SK-N-SH (cell line): Measurements from ENCODE around the gene UST.

ENCODE experiments used
- CTCF ChIP-seq: fragments of 200-600 bp; sonication (generic); IDR thresholded peaks from 2 replicates; pipeline ENCODE4 v1.6.1; 2017; ENCODE audit warnings: antibody characterized with exemption, mild to moderate bottlenecking, moderate library complexity
- POLR2AphosphoS5 ChIP-seq: IDR thresholded peaks from 2 replicates; pipeline ENCODE4 v1.6.1; 2012; ENCODE audit warnings: low read depth, low read length
- REST ChIP-seq: IDR thresholded peaks from 2 replicates; pipeline ENCODE4 v1.6.1; 2012; ENCODE audit warnings: mild to moderate bottlenecking, low read depth, low read length, moderate library complexity
- RFX5 ChIP-seq: IDR thresholded peaks from 2 replicates; pipeline ENCODE4 v1.6.1; 2012; ENCODE audit warnings: mild to moderate bottlenecking, improper control_type of control experiment, low read length
- SIN3A ChIP-seq: IDR thresholded peaks from 2 replicates; pipeline ENCODE4 v1.6.1; 2012; ENCODE audit warnings: low read depth, mild to moderate bottlenecking, low read length, moderate library complexity, borderline replicate concordance
- TCF12 ChIP-seq: IDR thresholded peaks from 2 replicates; pipeline ENCODE4 v1.4.0; 2012
- USF2 ChIP-seq: fragments of 150-350 bp; IDR thresholded peaks from 2 replicates; pipeline ENCODE4 v1.6.1; 2017; ENCODE audit warnings: antibody characterized with exemption, low read length, low read depth, borderline replicate concordance

GRCh38 chr6:148790817-148791216 lies 44.0 kb downstream of the UST start:
- TF ChIP-seq REST (no peak), SIN3A (no peak), USF2 (no peak), TCF12 (no peak), CTCF (no peak), RFX5 (no peak), POLR2AphosphoS5 (no peak)
